ENCODE results near the gene IRF4.

IRF4 gene

DNA sequence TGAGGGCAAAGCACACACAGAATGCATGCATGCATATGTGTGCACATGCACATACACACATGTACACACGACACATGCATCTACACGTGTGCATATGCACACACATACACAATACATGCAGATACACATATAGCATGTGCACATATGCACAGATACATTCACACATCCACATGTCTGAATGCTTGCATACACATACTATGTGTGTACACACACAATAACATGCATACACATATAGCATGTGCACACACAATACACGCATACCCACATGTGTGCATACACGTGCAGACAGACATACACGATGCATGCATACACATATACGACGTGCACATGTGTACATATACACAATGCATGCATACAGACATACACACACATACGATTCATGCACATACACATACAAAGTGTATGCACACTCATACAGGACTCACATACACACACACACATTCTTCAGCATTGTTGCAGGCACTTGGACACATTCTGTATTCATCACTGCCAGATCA lies 24.2 kb upstream of the IRF4 start:
- H3K27ac ChIP-seq (ENCODE audit: extremely low read depth, low read depth, low read length) = no peak overlapping the region
- POLR2A ChIA-PET = no interaction called here
- no peak overlapping the region for H3K4me3 ChIP-seq (ENCODE audit: low read depth, low read length)
- H3K9me3 ChIP-seq (ENCODE audit: control insufficient read depth, insufficient read depth, low read depth, low read length) = no peaks in the 10 kb centered on the region
- CTCF ChIA-PET = no interaction called here
- no peaks in the 10 kb centered on the region for H3K36me3 ChIP-seq (ENCODE audit: control insufficient read depth in 2 of 2, insufficient read depth in 1 of 2, low read length in 2 of 2)
- H3K4me1 ChIP-seq (ENCODE audit: control insufficient read depth, insufficient read depth, low read length) = no peaks in the 10 kb centered on the region
- TF ChIP-seq ZNF157 (tag by site-specific recombination; IDR thresholded peaks at IDR 0.05) (peak; percentile 76), ZNF146 (tag by site-specific recombination; IDR thresholded peaks at IDR 0.05) (no peak), ZNF596 (tag by site-specific recombination; IDR thresholded peaks at IDR 0.05) (no peak), ZNF837 (tag by site-specific recombination; IDR thresholded peaks at IDR 0.05) (no peak), ZBTB17 (tag by site-specific recombination; IDR thresholded peaks at IDR 0.05) (no peak), ZNF624 (tag by site-specific recombination; IDR thresholded peaks at IDR 0.05) (no peak)
- TF ChIP-seq, protein P1, sequence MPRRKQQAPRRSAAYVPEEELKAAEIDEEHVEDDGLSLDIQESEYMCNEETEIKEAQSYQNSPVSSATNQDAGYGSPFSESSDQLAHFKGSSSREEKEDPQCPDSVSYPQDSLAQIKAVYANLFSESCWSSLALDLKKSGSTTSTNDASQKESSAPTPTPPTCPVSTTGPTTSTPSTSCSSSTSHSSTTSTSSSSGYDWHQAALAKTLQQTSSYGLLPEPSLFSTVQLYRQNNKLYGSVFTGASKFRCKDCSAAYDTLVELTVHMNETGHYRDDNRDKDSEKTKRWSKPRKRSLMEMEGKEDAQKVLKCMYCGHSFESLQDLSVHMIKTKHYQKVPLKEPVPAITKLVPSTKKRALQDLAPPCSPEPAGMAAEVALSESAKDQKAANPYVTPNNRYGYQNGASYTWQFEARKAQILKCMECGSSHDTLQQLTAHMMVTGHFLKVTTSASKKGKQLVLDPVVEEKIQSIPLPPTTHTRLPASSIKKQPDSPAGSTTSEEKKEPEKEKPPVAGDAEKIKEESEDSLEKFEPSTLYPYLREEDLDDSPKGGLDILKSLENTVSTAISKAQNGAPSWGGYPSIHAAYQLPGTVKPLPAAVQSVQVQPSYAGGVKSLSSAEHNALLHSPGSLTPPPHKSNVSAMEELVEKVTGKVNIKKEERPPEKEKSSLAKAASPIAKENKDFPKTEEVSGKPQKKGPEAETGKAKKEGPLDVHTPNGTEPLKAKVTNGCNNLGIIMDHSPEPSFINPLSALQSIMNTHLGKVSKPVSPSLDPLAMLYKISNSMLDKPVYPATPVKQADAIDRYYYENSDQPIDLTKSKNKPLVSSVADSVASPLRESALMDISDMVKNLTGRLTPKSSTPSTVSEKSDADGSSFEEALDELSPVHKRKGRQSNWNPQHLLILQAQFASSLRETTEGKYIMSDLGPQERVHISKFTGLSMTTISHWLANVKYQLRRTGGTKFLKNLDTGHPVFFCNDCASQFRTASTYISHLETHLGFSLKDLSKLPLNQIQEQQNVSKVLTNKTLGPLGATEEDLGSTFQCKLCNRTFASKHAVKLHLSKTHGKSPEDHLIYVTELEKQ (tag by site-specific recombination; IDR thresholded peaks at IDR 0.05; ENCODE audit: borderline replicate concordance) = no peak
- TF ChIP-seq, protein P2, sequence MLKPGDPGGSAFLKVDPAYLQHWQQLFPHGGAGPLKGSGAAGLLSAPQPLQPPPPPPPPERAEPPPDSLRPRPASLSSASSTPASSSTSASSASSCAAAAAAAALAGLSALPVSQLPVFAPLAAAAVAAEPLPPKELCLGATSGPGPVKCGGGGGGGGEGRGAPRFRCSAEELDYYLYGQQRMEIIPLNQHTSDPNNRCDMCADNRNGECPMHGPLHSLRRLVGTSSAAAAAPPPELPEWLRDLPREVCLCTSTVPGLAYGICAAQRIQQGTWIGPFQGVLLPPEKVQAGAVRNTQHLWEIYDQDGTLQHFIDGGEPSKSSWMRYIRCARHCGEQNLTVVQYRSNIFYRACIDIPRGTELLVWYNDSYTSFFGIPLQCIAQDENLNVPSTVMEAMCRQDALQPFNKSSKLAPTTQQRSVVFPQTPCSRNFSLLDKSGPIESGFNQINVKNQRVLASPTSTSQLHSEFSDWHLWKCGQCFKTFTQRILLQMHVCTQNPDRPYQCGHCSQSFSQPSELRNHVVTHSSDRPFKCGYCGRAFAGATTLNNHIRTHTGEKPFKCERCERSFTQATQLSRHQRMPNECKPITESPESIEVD (tag by site-specific recombination; IDR thresholded peaks at IDR 0.05) = no peak

DNA sequence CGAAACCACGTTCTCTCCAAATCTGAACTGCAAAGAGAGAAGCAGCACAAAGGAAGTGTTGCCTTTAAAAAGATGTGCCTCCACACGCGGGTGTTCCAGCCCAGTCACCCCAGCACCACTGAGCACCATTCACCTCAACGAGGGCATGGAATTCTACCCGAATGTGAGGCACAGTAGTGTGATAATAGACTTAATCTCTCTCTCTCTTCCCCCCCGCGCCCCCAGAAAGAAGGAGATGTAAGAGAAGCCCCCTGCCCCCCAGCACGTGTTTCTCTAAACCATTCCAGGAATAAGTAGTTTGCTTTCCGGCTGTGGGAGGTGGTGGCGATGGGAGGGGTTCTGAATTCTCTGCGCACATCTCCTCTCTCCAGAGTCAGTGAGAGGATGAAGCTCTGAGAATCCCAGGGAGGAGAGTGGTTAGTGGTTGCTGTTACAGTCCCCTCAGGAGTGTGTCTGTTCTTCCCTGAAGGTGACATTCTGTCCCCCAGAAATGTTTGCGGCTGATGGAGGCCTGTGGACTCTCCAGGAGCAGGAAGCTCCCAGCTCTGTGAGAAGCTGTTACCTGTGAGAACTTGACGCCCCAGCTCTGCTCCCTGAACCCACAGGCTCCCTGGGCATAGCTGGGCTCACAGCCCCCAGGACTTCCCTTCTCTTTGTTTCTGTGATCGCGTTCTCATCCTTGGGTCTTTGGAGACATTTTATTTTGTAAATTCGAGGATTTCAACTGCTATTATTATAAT lies 23.5 kb upstream of the IRF4 start:
- Histone ChIP-seq H3K4me3 (ENCODE audit: low read depth, low read length) (no peak overlapping the region), H3K36me3 (ENCODE audit: control insufficient read depth in 2 of 2, insufficient read depth in 1 of 2, low read length in 2 of 2) (no peaks in the 10 kb centered on the region), H3K4me1 (ENCODE audit: control insufficient read depth, insufficient read depth, low read length) (no peaks in the 10 kb centered on the region), H3K27ac (ENCODE audit: extremely low read depth, low read depth, low read length) (no peak overlapping the region), H3K9me3 (ENCODE audit: control insufficient read depth, insufficient read depth, low read depth, low read length) (no peaks in the 10 kb centered on the region)
- ChIA-PET POLR2A (no interaction called here), CTCF (no interaction called here)
- TF ChIP-seq, protein P1 (tag by site-specific recombination; IDR thresholded peaks at IDR 0.05; ENCODE audit: borderline replicate concordance) = no peak
- TF ChIP-seq ZNF132 (tag by site-specific recombination; IDR thresholded peaks at IDR 0.05; ENCODE audit: borderline replicate concordance) (no peak), ZNF701 (tag by site-specific recombination; IDR thresholded peaks at IDR 0.05) (no peak), IKZF3 (tag by site-specific recombination; IDR thresholded peaks at IDR 0.05) (no peak)
- TF ChIP-seq, protein P3, sequence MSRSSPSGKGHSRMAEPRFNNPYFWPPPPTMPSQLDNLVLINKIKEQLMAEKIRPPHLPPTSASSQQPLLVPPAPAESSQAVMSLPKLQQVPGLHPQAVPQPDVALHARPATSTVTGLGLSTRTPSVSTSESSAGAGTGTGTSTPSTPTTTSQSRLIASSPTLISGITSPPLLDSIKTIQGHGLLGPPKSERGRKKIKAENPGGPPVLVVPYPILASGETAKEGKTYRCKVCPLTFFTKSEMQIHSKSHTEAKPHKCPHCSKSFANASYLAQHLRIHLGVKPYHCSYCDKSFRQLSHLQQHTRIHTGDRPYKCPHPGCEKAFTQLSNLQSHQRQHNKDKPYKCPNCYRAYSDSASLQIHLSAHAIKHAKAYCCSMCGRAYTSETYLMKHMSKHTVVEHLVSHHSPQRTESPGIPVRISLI (tag by site-specific recombination; IDR thresholded peaks at IDR 0.05) = no peak
- TF ChIP-seq, protein P4, sequence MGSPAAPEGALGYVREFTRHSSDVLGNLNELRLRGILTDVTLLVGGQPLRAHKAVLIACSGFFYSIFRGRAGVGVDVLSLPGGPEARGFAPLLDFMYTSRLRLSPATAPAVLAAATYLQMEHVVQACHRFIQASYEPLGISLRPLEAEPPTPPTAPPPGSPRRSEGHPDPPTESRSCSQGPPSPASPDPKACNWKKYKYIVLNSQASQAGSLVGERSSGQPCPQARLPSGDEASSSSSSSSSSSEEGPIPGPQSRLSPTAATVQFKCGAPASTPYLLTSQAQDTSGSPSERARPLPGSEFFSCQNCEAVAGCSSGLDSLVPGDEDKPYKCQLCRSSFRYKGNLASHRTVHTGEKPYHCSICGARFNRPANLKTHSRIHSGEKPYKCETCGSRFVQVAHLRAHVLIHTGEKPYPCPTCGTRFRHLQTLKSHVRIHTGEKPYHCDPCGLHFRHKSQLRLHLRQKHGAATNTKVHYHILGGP (tag by site-specific recombination; IDR thresholded peaks at IDR 0.05) = no peak
